Caco-2 (cell line): ENCODE results near the gene PLXNA1. TPM values are rescaled to one million over a fixed set of nuclear protein-coding genes. Genes with fewer than 3 reads are reported as not detected.

Experiments
- BruUV-seq: library from RNA; stranded (reverse); fragments of 400-500 nt; replicated peaks from 2 replicates; lab custom pipeline; 2021; lab: Mats Ljungman, UMichigan
- CTCF ChIA-PET: fragments of 300-600 bp; sonication (Branson Sonifier 250); formaldehyde crosslinking; loops from one replicate; lab custom pipeline; 2022; ENCODE audit warnings: antibody characterized with exemption; lab: Charles Lee
- POLR2A ChIA-PET: fragments of 300-600 bp; sonication (Branson Sonifier 250); formaldehyde crosslinking; loops from one replicate; lab custom pipeline; 2022; ENCODE audit warnings: antibody characterized with exemption; lab: Charles Lee
- DNase-seq, 2 experiments: peaks; one replicate each; pipeline versions ENCODE4 v3.0.0 to v3.0.0-alpha.2; 2020 to 2022
- H3K27me3 ChIP-seq: replicated peaks from 2 replicates; pipeline ENCODE4 v1.6.0; 2011; ENCODE audit warnings: low read length; ENCODE audit not compliant: control insufficient read depth, insufficient read depth
- H3K36me3 ChIP-seq: 2 replicates; pipeline ENCODE4 v1.5.1; 2011; ENCODE audit warnings: low read length; ENCODE audit not compliant: control insufficient read depth, insufficient read depth
- H3K4me1 ChIP-seq: fragments of 250-450 bp; sonication (Bioruptor Pico); 2 replicates; pipeline ENCODE4 v1.5.1; 2020; ENCODE audit warnings: mild to moderate bottlenecking
- H3K4me3 ChIP-seq: 2 replicates; pipeline ENCODE4 v1.5.1; 2011; ENCODE audit warnings: low read depth, mild to moderate bottlenecking, control low read depth, low read length
- H3K9me3 ChIP-seq: fragments of 250-450 bp; sonication (Bioruptor Pico); 2 replicates; pipeline ENCODE4 v1.5.1; 2020; ENCODE audit warnings: mild to moderate bottlenecking, moderate library complexity
- H3K27ac Mint-ChIP-seq: one replicate; pipeline ENCODE4 v1.8.0; 2022; ENCODE audit warnings: mixed read lengths; ENCODE audit not compliant: unreplicated experiment
- H3K27me3 Mint-ChIP-seq: one replicate; pipeline ENCODE4 v1.8.0; 2022; ENCODE audit warnings: mixed read lengths; ENCODE audit not compliant: insufficient read depth, unreplicated experiment
- H3K36me3 Mint-ChIP-seq: one replicate; pipeline ENCODE4 v1.8.0; 2022; ENCODE audit warnings: mild to moderate bottlenecking, mixed read lengths; ENCODE audit not compliant: insufficient read depth, unreplicated experiment
- H3K4me1 Mint-ChIP-seq: one replicate; pipeline ENCODE4 v1.8.0; 2022; ENCODE audit warnings: low read depth, mixed read lengths; ENCODE audit not compliant: unreplicated experiment
- H3K4me3 Mint-ChIP-seq: one replicate; pipeline ENCODE4 v1.8.0; 2022; ENCODE audit warnings: mild to moderate bottlenecking, moderate library complexity, mixed read lengths; ENCODE audit not compliant: unreplicated experiment
- H3K9me3 Mint-ChIP-seq: one replicate; pipeline ENCODE4 v1.8.0; 2022; ENCODE audit warnings: mixed read lengths; ENCODE audit not compliant: unreplicated experiment
- CTCF ChIP-seq, 2 experiments: fragments of 200-600 bp in 1 of 2; IDR thresholded peaks; 1 replicate in 1 of 2; 2 replicates in 1 of 2; pipeline versions ENCODE4 v1.5.1 to v1.8.0; 2011 to 2022; ENCODE audit warnings: antibody characterized with exemption in 1 of 2, control low read depth in 1 of 2, inconsistent platforms in 1 of 2, low read depth in 1 of 2, low read length in 1 of 2, mild to moderate bottlenecking in 1 of 2, moderate library complexity in 1 of 2; ENCODE audit not compliant: insufficient read depth in 1 of 2, severe bottlenecking in 1 of 2, unreplicated experiment in 1 of 2
- intact Hi-C: fragments of 100-400 bp; cut with micrococcal nuclease; formaldehyde crosslinking; loops from one replicate; pipeline ENCODE4 v1.10.0; 2022; ENCODE audit not compliant: unreplicated experiment
- total RNA-seq: library from RNA; stranded (reverse); gene quantifications from 2 replicates; pipeline ENCODE4 v1.2.3, GENCODE V29; 2022

The PLXNA1 gene
- total RNA-seq, 1 experiment from 2014 or later, result 95.1 TPM

- H3K27me3 Mint-ChIP-seq, result no peaks in the 10 kb centered on the region
- no peaks in the 10 kb centered on the region for H3K4me1 ChIP-seq
- H3K4me1 Mint-ChIP-seq, result peaks cover 7% of the 10 kb centered on the region
- no TSS peak for BruUV-seq
- H3K9me3 ChIP-seq, result no peaks in the 10 kb centered on the region
- H3K36me3 ChIP-seq, result no peaks in the 10 kb centered on the region; the same call in 1 of the 2 replicates
- ChIA-PET CTCF (no interaction called here), POLR2A (no interaction called here)
- no peak overlapping the region for H3K27ac Mint-ChIP-seq
- DNase-seq, result no peak
- H3K36me3 Mint-ChIP-seq, result peaks cover 5% of the 10 kb centered on the region
- H3K4me3 ChIP-seq, result no peak overlapping the region
- H3K4me3 Mint-ChIP-seq, result no peak overlapping the region
- H3K9me3 Mint-ChIP-seq, result no peaks in the 10 kb centered on the region
- no peaks in the 10 kb centered on the region for H3K27me3 ChIP-seq
- intact Hi-C loops, result no loop called here
- no peak for TF ChIP-seq CTCF (IDR thresholded peaks at IDR 0.05; ENCODE audit: insufficient read depth in 1 of 2, low read depth in 1 of 2, low read length in 1 of 2, severe bottlenecking in 1 of 2, unreplicated experiment in 1 of 2)
Observed at GRCh38 chr3:126957776-126958637, 24.9 kb upstream of the PLXNA1 start.

- Histone ChIP-seq H3K36me3 (no peaks in the 10 kb centered on the region; the same call in 1 of the 2 replicates), H3K27me3 (no peaks in the 10 kb centered on the region), H3K4me1 (peaks cover 5% of the 10 kb centered on the region; the same call in 1 of the 2 replicates), H3K4me3 (no peak overlapping the region), H3K9me3 (no peaks in the 10 kb centered on the region)
- CTCF ChIA-PET, result no interaction called here
- H3K27ac Mint-ChIP-seq, result peak overlapping the region; percentile 53
- no peak for TF ChIP-seq CTCF (IDR thresholded peaks at IDR 0.05; ENCODE audit: insufficient read depth in 1 of 2, low read depth in 1 of 2, low read length in 1 of 2, severe bottlenecking in 1 of 2, unreplicated experiment in 1 of 2)
- H3K36me3 Mint-ChIP-seq, result peaks cover 5% of the 10 kb centered on the region
- H3K9me3 Mint-ChIP-seq, result no peaks in the 10 kb centered on the region
- no peaks in the 10 kb centered on the region for H3K27me3 Mint-ChIP-seq
- intact Hi-C loops, result no loop called here
- POLR2A ChIA-PET, result no interaction called here
- no peak overlapping the region for H3K4me3 Mint-ChIP-seq
- no TSS peak for BruUV-seq
- no peak for DNase-seq
- peaks cover 7% of the 10 kb centered on the region for H3K4me1 Mint-ChIP-seq
Observed at GRCh38 chr3:126958638-126959085, 24.3 kb upstream of the PLXNA1 start.

GRCh38 chr3:126959136-126959920 is 23.6 kb upstream of the PLXNA1 start:
- no TSS peak for BruUV-seq
- ChIA-PET CTCF (interaction anchor here (1.3 kb wide), 1 partner anchor 207 kb away, joined by 4 read pairs; no protein-coding TSS in a partner anchor), POLR2A (no interaction called here)
- H3K4me3 Mint-ChIP-seq, result no peak overlapping the region
- H3K4me3 ChIP-seq, result no peak overlapping the region
- H3K36me3 Mint-ChIP-seq, result peaks cover 7% of the 10 kb centered on the region
- H3K4me1 Mint-ChIP-seq, result peaks cover 10% of the 10 kb centered on the region
- intact Hi-C loops, result no loop called here
- no peak for TF ChIP-seq CTCF (IDR thresholded peaks at IDR 0.05; ENCODE audit: insufficient read depth in 1 of 2, low read depth in 1 of 2, low read length in 1 of 2, severe bottlenecking in 1 of 2, unreplicated experiment in 1 of 2)
- H3K9me3 ChIP-seq, result no peaks in the 10 kb centered on the region
- H3K27ac Mint-ChIP-seq, result peak overlapping the region; percentile 53
- no peaks in the 10 kb centered on the region; the same call in 1 of the 2 replicates for H3K36me3 ChIP-seq
- DNase-seq, result no peak
- no peaks in the 10 kb centered on the region for H3K9me3 Mint-ChIP-seq
- H3K4me1 ChIP-seq, result peaks cover 6% of the 10 kb centered on the region; the same call in 1 of the 2 replicates
- no peaks in the 10 kb centered on the region for H3K27me3 Mint-ChIP-seq
- no peaks in the 10 kb centered on the region for H3K27me3 ChIP-seq
